ENCODE results near the gene SYNPO2. TPM values are rescaled to one million over a fixed set of nuclear protein-coding genes. Genes with fewer than 3 reads are reported as not detected.

The SYNPO2 gene
- total and polyA plus RNA-seq, 2 donors (not counting 1 experiment from before 2014, with no cell fraction given): 40.1 to 71.7 TPM

DNA sequence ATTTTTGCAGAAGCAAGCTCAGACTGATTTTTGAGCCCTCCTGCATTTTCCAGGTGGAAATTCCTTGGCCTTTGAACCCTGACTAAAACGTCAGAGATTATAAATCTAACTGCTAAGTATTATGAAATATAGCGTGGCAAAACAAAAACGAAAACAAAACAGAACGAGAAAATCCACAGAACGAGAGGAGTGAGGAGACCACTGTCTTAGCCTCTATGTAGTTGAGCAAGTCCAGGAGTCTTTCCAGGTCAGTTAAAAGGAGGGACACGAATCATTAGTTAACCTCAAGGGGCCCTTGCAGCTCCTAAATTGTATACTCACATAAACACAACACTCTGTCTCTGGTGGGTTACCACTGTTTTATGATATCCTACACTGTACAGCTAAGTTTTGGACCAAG lies 80.2 kb downstream of the SYNPO2 start:
- TF ChIP-seq, protein P1, sequence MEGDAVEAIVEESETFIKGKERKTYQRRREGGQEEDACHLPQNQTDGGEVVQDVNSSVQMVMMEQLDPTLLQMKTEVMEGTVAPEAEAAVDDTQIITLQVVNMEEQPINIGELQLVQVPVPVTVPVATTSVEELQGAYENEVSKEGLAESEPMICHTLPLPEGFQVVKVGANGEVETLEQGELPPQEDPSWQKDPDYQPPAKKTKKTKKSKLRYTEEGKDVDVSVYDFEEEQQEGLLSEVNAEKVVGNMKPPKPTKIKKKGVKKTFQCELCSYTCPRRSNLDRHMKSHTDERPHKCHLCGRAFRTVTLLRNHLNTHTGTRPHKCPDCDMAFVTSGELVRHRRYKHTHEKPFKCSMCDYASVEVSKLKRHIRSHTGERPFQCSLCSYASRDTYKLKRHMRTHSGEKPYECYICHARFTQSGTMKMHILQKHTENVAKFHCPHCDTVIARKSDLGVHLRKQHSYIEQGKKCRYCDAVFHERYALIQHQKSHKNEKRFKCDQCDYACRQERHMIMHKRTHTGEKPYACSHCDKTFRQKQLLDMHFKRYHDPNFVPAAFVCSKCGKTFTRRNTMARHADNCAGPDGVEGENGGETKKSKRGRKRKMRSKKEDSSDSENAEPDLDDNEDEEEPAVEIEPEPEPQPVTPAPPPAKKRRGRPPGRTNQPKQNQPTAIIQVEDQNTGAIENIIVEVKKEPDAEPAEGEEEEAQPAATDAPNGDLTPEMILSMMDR (conservative IDR thresholded peaks at IDR 0.05 in 1 of 2, IDR thresholded peaks at IDR 0.05 in 1 of 2; ENCODE audit: low read depth in 1 of 2, low read length in 2 of 2): no peak
- no peak for TF ChIP-seq EZH2 (IDR thresholded peaks at IDR 0.05; ENCODE audit: low read length, missing control alignments)
- no peaks in the 10 kb centered on the region for H3K27me3 ChIP-seq (ENCODE audit: control insufficient read depth, insufficient read depth, low read length)
- H3K4me2 ChIP-seq (ENCODE audit: extremely low read depth, insufficient read depth, low read length): peak overlapping the region; percentile 75
- peak overlapping the region in 1 of 4 experiments; percentile 17 for H3K4me3 ChIP-seq (replicated peaks in 1 of 4; ENCODE audit: control extremely low read depth in 1 of 4, insufficient read depth in 1 of 4, low read depth in 3 of 4, low read length in 4 of 4)
- H3K9ac ChIP-seq (ENCODE audit: insufficient read depth, low read length): no peak overlapping the region
- H3K79me2 ChIP-seq (ENCODE audit: control insufficient read depth, insufficient read depth, low read length): no peaks in the 10 kb centered on the region
- H3K9me3 ChIP-seq (ENCODE audit: control insufficient read depth, insufficient read depth, low read depth, low read length): no peaks in the 10 kb centered on the region
- H3K36me3 ChIP-seq (ENCODE audit: control insufficient read depth, insufficient read depth, low read length): no peaks in the 10 kb centered on the region
- DNase-seq (ENCODE audit: low read depth in 2 of 2): peak in 1 of 2 donors; percentile 3
- no peak overlapping the region for H3K27ac ChIP-seq (ENCODE audit: insufficient read depth, low read length)
- H2AFZ ChIP-seq (ENCODE audit: low read length): peak overlapping the region; percentile 57
- H3K4me1 ChIP-seq (ENCODE audit: control insufficient read depth, extremely low read depth, insufficient read depth, low read length): peaks cover 20% of the 10 kb centered on the region
- H4K20me1 ChIP-seq (ENCODE audit: control insufficient read depth, extremely low read depth, insufficient read depth, low read length): no peaks in the 10 kb centered on the region

DNA sequence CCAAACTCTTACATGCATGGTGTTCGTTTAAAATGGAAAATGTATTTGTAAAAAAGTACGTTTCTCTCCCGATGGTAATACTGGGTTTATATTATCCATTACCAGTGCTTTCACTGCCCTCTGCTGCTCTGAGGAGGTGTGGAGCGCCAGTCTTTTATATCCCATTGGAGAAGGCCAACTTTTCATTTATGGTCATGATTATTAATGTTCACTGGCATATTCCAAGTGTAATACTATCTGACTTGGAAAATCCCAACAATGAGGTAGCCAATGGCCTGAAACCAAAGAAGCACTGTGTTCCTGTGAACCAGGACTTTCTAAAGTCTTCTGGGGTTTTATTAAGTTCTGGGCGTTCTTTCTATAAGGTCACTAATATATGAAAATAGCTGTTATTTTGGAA lies 80.7 kb downstream of the SYNPO2 start:
- H4K20me1 ChIP-seq (ENCODE audit: control insufficient read depth, extremely low read depth, insufficient read depth, low read length): no peaks in the 10 kb centered on the region
- H3K79me2 ChIP-seq (ENCODE audit: control insufficient read depth, insufficient read depth, low read length): no peaks in the 10 kb centered on the region
- H3K4me3 ChIP-seq (replicated peaks in 1 of 4; ENCODE audit: control extremely low read depth in 1 of 4, insufficient read depth in 1 of 4, low read depth in 3 of 4, low read length in 4 of 4): peak overlapping the region in 1 of 4 experiments; percentile 17
- no peak for TF ChIP-seq EZH2 (IDR thresholded peaks at IDR 0.05; ENCODE audit: low read length, missing control alignments)
- TF ChIP-seq, protein P1 (conservative IDR thresholded peaks at IDR 0.05 in 1 of 2, IDR thresholded peaks at IDR 0.05 in 1 of 2; ENCODE audit: low read depth in 1 of 2, low read length in 2 of 2): peak; percentile 67 to 83
- H3K27ac ChIP-seq (ENCODE audit: insufficient read depth, low read length): no peak overlapping the region
- no peak overlapping the region for H2AFZ ChIP-seq (ENCODE audit: low read length)
- peak; percentile 68 to 88 for DNase-seq (ENCODE audit: low read depth in 2 of 2)
- peak overlapping the region; percentile 75 for H3K4me2 ChIP-seq (ENCODE audit: extremely low read depth, insufficient read depth, low read length)
- H3K27me3 ChIP-seq (ENCODE audit: control insufficient read depth, insufficient read depth, low read length): no peaks in the 10 kb centered on the region
- peaks cover 20% of the 10 kb centered on the region for H3K4me1 ChIP-seq (ENCODE audit: control insufficient read depth, extremely low read depth, insufficient read depth, low read length)
- no peak overlapping the region for H3K9ac ChIP-seq (ENCODE audit: insufficient read depth, low read length)
- no peaks in the 10 kb centered on the region for H3K9me3 ChIP-seq (ENCODE audit: control insufficient read depth, insufficient read depth, low read depth, low read length)
- no peaks in the 10 kb centered on the region for H3K36me3 ChIP-seq (ENCODE audit: control insufficient read depth, insufficient read depth, low read length)

DNA sequence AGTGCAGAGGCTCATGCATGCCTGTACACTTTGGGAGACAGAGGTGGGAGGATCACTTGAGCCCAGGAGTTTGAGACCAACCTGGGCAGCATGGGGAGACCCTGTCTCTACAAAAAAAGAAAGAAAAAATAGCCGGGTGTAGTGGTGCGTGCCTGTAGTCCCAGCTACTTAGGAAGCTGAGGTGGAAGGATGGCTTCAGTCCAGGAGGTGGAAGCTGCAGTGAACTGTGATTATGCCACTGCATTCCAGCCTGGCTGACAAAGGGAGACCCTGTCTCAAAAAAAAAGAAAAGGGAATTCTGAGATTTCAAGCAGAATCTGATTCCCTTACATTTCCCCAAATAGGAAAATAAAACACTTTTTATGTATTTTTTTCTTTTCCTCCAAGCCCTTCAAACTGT lies 83.5 kb downstream of the SYNPO2 start:
- H4K20me1 ChIP-seq (ENCODE audit: control insufficient read depth, extremely low read depth, insufficient read depth, low read length): no peaks in the 10 kb centered on the region
- no peak overlapping the region for H2AFZ ChIP-seq (ENCODE audit: low read length)
- no peaks in the 10 kb centered on the region for H3K9me3 ChIP-seq (ENCODE audit: control insufficient read depth, insufficient read depth, low read depth, low read length)

More for the DNA sequence above, 83.5 kb downstream of the SYNPO2 start:
- Histone ChIP-seq H3K4me1 (ENCODE audit: control insufficient read depth, extremely low read depth, insufficient read depth, low read length) (peaks cover 16% of the 10 kb centered on the region), H3K4me3 (replicated peaks in 1 of 4; ENCODE audit: control extremely low read depth in 1 of 4, insufficient read depth in 1 of 4, low read depth in 3 of 4, low read length in 4 of 4) (no peak overlapping the region), H3K4me2 (ENCODE audit: extremely low read depth, insufficient read depth, low read length) (no peak overlapping the region), H3K27me3 (ENCODE audit: control insufficient read depth, insufficient read depth, low read length) (no peaks in the 10 kb centered on the region), H3K27ac (ENCODE audit: insufficient read depth, low read length) (no peak overlapping the region), H3K9ac (ENCODE audit: insufficient read depth, low read length) (no peak overlapping the region), H3K79me2 (ENCODE audit: control insufficient read depth, insufficient read depth, low read length) (no peaks in the 10 kb centered on the region), H3K36me3 (ENCODE audit: control insufficient read depth, insufficient read depth, low read length) (no peaks in the 10 kb centered on the region)
- TF ChIP-seq, protein P1 (conservative IDR thresholded peaks at IDR 0.05 in 1 of 2, IDR thresholded peaks at IDR 0.05 in 1 of 2; ENCODE audit: low read depth in 1 of 2, low read length in 2 of 2): no peak
- no peak for TF ChIP-seq EZH2 (IDR thresholded peaks at IDR 0.05; ENCODE audit: low read length, missing control alignments)
- DNase-seq (ENCODE audit: low read depth in 2 of 2): no peak

Data from fibroblast of lung (primary cell).